Natural killer cell (primary cell): Measurements from ENCODE around the gene RBP5. TPM values are rescaled to one million over a fixed set of nuclear protein-coding genes. Genes with fewer than 3 reads are reported as not detected.

Source experiments
- ATAC-seq, 3 donors: fragments of 150-1000 bp in 2 of 3; fragments of 200-7000 bp in 1 of 3; cut with Tn5 transposase; 1 replicate in 1 of 3; 2 replicates in 2 of 3; pipeline ENCODE4 v1.10.0; 2021; ENCODE audit warnings: mild to moderate bottlenecking in 2 of 3, moderate library complexity in 2 of 3
- DNase-seq, 2 donors: peaks; one replicate each; pipeline versions ENCODE4 v3.0.0 to v3.0.0-alpha.2; 2013 to 2021; ENCODE audit warnings: mixed read lengths in 1 of 2
- H3K27ac ChIP-seq: one replicate; pipeline ENCODE4 v1.5.1; 2013; ENCODE audit warnings: mild to moderate bottlenecking, low read length
- H3K27me3 ChIP-seq: one replicate; pipeline ENCODE4 v1.6.1; 2013; ENCODE audit warnings: low read length; ENCODE audit not compliant: control insufficient read depth, insufficient read depth
- H3K36me3 ChIP-seq: one replicate; pipeline ENCODE4 v1.6.1; 2013; ENCODE audit warnings: low read length; ENCODE audit not compliant: control insufficient read depth, insufficient read depth
- H3K4me1 ChIP-seq: one replicate; pipeline ENCODE4 v1.6.1; 2013; ENCODE audit warnings: low read length; ENCODE audit not compliant: control insufficient read depth, insufficient read depth
- H3K4me3 ChIP-seq: one replicate; pipeline ENCODE4 v1.5.1; 2013; ENCODE audit warnings: low read length
- H3K9me3 ChIP-seq: one replicate; pipeline ENCODE4 v1.6.1; 2013; ENCODE audit warnings: low read length; ENCODE audit not compliant: control insufficient read depth, insufficient read depth
- H3K27ac Mint-ChIP-seq, 2 donors: one replicate each; pipeline ENCODE4 v1.8.0; 2022; ENCODE audit warnings: mild to moderate bottlenecking in 2 of 2, mixed read lengths in 2 of 2, moderate library complexity in 1 of 2
- H3K27me3 Mint-ChIP-seq, 2 donors: one replicate each; pipeline ENCODE4 v1.8.0; 2022; ENCODE audit warnings: low read depth in 2 of 2, mixed read lengths in 2 of 2
- H3K36me3 Mint-ChIP-seq: one replicate; pipeline ENCODE4 v1.8.0; 2022; ENCODE audit warnings: mixed read lengths
- H3K4me1 Mint-ChIP-seq, 2 donors: one replicate each; pipeline ENCODE4 v1.8.0; 2022; ENCODE audit warnings: mixed read lengths in 2 of 2
- H3K4me3 Mint-ChIP-seq: one replicate; pipeline ENCODE4 v1.8.0; 2022; ENCODE audit warnings: mild to moderate bottlenecking, moderate library complexity, mixed read lengths
- H3K9me3 Mint-ChIP-seq, 2 donors: one replicate each; pipeline ENCODE4 v1.8.0; 2022; ENCODE audit warnings: mixed read lengths in 2 of 2
- WGBS: methylation state at CpG from one replicate; pipeline ENCODE4 v1.1.7; 2013; ENCODE audit warnings: missing lambda C conversion rate; ENCODE audit not compliant: insufficient coverage; 5-methylcytosine and 5-hydroxymethylcytosine counted together
- intact Hi-C: fragments of 100-400 bp; cut with micrococcal nuclease; formaldehyde crosslinking; loops from one replicate; pipeline ENCODE4 v1.14.2; 2022
- total RNA-seq, 4 donors: library from RNA; stranded (reverse); fragments of 120-200 nt in 1 of 4; gene quantifications; one replicate each; pipeline versions ENCODE4 v1.2.3 to v1.2.4, GENCODE V29; 2013 to 2022
- TF ChIP-seq, protein P1 (sequence below): fragments of 200-600 bp; IDR thresholded peaks from one replicate; pipeline ENCODE4 v1.8.0; 2022; ENCODE audit warnings: antibody characterized with exemption

RBP5 gene
- total RNA-seq, 3 donors from 2014 or later (not counting 1 experiment from before 2014, with no cell fraction given) = not detected

DNA sequence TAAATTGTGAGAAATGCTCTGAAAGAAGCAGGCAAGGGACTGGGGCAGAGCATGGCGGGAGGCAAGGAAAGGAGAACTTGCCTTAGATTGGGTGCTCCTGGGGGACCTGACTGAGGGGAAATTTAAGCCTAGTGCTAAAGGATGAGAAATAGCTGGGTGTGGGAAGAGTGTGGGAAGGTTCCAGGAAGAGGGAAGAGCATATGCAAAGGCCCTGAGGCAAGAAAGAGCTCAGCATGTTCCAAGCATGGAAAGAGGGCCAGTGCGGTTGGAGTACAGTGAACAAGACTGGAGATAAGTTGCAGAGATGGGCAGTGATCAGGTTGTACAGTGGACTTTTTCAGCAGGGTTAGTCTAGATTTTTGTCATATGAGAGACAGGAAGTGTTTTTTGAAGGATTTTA lies 10.5 kb upstream of the RBP5 start:
- no peak for ATAC-seq
- H3K27me3 Mint-ChIP-seq = no peaks in the 10 kb centered on the region
- WGBS = 97% methylated on average over 2 of the region's 2 CpGs

DNA sequence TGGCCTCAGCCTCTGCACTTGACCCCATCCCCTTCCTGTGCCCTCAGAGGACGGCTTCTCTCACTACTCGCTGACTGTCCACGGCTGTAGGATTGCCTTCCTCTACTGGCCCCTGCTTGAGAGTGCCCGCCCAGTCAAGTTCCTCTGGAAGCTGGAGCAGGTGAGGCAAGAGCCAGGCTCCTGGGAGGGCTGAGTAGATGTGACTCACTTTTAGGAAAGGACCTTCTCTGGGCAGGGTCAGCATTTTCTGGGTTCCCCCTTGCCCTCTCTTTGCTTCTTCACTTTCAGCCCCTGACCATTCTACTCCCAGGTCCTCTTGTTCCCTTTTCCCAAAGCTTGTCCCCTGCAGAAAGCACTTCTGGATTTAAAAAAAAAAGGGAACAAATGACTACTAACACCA lies 9.2 kb upstream of the RBP5 start:
- WGBS = 90% methylated on average over 4 of the region's 4 CpGs
- peaks cover 7% of the 10 kb centered on the region for H3K36me3 Mint-ChIP-seq

More for the DNA sequence above, 10.5 kb upstream of the RBP5 start:
- H3K4me3 Mint-ChIP-seq = no peak overlapping the region
- Histone ChIP-seq H3K27ac (no peak overlapping the region), H3K4me1 (no peaks in the 10 kb centered on the region), H3K4me3 (no peak overlapping the region), H3K36me3 (peaks cover 90% of the 10 kb centered on the region), H3K9me3 (no peaks in the 10 kb centered on the region), H3K27me3 (no peaks in the 10 kb centered on the region)
- TF ChIP-seq, protein P1, sequence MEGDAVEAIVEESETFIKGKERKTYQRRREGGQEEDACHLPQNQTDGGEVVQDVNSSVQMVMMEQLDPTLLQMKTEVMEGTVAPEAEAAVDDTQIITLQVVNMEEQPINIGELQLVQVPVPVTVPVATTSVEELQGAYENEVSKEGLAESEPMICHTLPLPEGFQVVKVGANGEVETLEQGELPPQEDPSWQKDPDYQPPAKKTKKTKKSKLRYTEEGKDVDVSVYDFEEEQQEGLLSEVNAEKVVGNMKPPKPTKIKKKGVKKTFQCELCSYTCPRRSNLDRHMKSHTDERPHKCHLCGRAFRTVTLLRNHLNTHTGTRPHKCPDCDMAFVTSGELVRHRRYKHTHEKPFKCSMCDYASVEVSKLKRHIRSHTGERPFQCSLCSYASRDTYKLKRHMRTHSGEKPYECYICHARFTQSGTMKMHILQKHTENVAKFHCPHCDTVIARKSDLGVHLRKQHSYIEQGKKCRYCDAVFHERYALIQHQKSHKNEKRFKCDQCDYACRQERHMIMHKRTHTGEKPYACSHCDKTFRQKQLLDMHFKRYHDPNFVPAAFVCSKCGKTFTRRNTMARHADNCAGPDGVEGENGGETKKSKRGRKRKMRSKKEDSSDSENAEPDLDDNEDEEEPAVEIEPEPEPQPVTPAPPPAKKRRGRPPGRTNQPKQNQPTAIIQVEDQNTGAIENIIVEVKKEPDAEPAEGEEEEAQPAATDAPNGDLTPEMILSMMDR = no peak
- intact Hi-C loops = no loop called here
- DNase-seq = no peak
- peaks cover 7% of the 10 kb centered on the region for H3K36me3 Mint-ChIP-seq
- H3K4me1 Mint-ChIP-seq = peaks cover 6 to 15% of the 10 kb centered on the region in 2 donors
- no peaks in the 10 kb centered on the region for H3K9me3 Mint-ChIP-seq
- H3K27ac Mint-ChIP-seq = peak overlapping the region in 1 of 2 donors; percentile 4

DNA sequence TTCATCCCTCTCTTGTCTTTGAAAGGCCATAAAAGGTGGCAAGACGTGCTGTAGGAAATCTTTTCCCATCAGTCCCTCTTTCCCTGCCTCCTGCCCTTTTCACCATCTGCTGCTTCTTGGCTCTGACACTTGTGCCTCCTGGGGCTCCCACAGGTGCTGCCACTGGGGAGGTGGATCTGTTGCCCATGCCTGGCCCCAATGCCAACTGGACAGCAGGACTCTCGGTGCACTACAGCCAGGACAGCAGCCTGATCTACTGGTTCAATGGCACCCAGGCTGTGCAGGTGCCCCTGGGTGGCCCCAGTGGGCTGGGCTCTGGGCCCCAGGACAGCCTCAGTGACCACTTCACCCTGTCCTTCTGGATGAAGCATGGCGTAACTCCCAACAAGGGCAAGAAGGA lies 8.0 kb upstream of the RBP5 start:
- no peak overlapping the region for H3K4me3 Mint-ChIP-seq
- H3K36me3 ChIP-seq = peaks cover 80% of the 10 kb centered on the region
- H3K27me3 ChIP-seq = no peaks in the 10 kb centered on the region
- H3K9me3 ChIP-seq = no peaks in the 10 kb centered on the region
- no peak overlapping the region for H3K4me3 ChIP-seq
- DNase-seq = no peak
- intact Hi-C loops = no loop called here
- TF ChIP-seq, protein P1 = no peak
- H3K27ac Mint-ChIP-seq = no peak overlapping the region
- no peak overlapping the region for H3K27ac ChIP-seq
- H3K4me1 Mint-ChIP-seq = peaks cover 14 to 23% of the 10 kb centered on the region in 2 donors
- H3K27me3 Mint-ChIP-seq = no peaks in the 10 kb centered on the region
- no peaks in the 10 kb centered on the region for H3K9me3 Mint-ChIP-seq
- no peak for ATAC-seq
- 97% methylated on average over 3 of the region's 3 CpGs for WGBS
- H3K36me3 Mint-ChIP-seq = peaks cover 5% of the 10 kb centered on the region
- H3K4me1 ChIP-seq = peaks cover 12% of the 10 kb centered on the region

More for the DNA sequence above, 9.2 kb upstream of the RBP5 start:
- Mint-ChIP-seq H3K9me3 (no peaks in the 10 kb centered on the region), H3K4me3 (no peak overlapping the region), H3K4me1 (peaks cover 6 to 20% of the 10 kb centered on the region in 2 donors), H3K27ac (no peak overlapping the region), H3K27me3 (no peaks in the 10 kb centered on the region)
- DNase-seq (no peak), ATAC-seq (no peak)
- intact Hi-C loops = no loop called here
- Histone ChIP-seq H3K9me3 (no peaks in the 10 kb centered on the region), H3K27me3 (no peaks in the 10 kb centered on the region), H3K4me3 (no peak overlapping the region), H3K27ac (no peak overlapping the region), H3K4me1 (peaks cover under 1% of the 10 kb centered on the region), H3K36me3 (peaks cover 91% of the 10 kb centered on the region)
- TF ChIP-seq, protein P1 = no peak

DNA sequence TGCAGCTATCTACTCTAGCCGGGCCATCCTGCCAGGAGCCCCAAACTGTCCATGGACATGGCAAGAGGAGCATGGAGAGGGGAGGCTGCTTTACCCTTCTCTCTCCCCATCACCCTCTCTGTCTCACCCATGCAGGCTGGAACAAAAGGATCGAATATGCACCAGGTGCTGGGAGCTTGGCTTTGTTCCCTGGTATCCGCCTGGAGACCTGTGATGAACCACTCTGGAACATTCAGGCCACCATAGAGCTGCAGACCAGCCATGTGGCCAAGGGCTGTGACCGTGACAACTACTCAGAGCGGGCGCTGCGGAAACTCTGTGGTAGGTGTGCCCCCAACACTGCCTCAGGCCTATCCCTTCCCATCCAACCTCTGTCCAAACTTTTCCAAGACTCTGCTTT lies 7.4 kb upstream of the RBP5 start:
- TF ChIP-seq, protein P1 = no peak
- Mint-ChIP-seq H3K9me3 (no peaks in the 10 kb centered on the region), H3K27ac (no peak overlapping the region), H3K36me3 (no peaks in the 10 kb centered on the region), H3K4me1 (peaks cover 20 to 27% of the 10 kb centered on the region in 2 donors), H3K4me3 (no peak overlapping the region), H3K27me3 (no peaks in the 10 kb centered on the region)
- ATAC-seq (no peak), DNase-seq (no peak)
- 99% methylated on average over 7 of the region's 7 CpGs for WGBS
- Histone ChIP-seq H3K27me3 (no peaks in the 10 kb centered on the region), H3K9me3 (no peaks in the 10 kb centered on the region), H3K36me3 (peaks cover 74% of the 10 kb centered on the region), H3K27ac (no peak overlapping the region), H3K4me1 (peaks cover 19% of the 10 kb centered on the region), H3K4me3 (no peak overlapping the region)
- intact Hi-C loops = no loop called here
